HEK293 (cell line): Measurements from ENCODE around the gene FAR1.

ENCODE experiments used
- CTCF ChIA-PET: fragments of 350-600 bp; formaldehyde crosslinking; extraction: SDS; loops from one replicate; lab custom pipeline; 2021; ENCODE audit warnings: antibody characterized with exemption; lab: Yijun Ruan, JAX
- POLR2A ChIA-PET: fragments of 300-600 bp; formaldehyde crosslinking; extraction: SDS; loops from one replicate; lab custom pipeline; 2020; ENCODE audit warnings: antibody characterized with exemption, inconsistent platforms; lab: Yijun Ruan, JAX
- H3K27ac ChIP-seq: fragments of 200-500 bp; sonication (Bioruptor generic); 2 replicates; pipeline ENCODE4 v1.5.1; 2014; ENCODE audit warnings: low read depth, low read length, control low read depth, inconsistent platforms; ENCODE audit errors: extremely low read depth
- H3K36me3 ChIP-seq, 2 experiments: fragments of 200-500 bp in 1 of 2; sonication (Bioruptor generic) in 1 of 2; 1 replicate in 1 of 2; 2 replicates in 1 of 2; pipeline ENCODE4 v1.5.1; 2014 to 2017; ENCODE audit warnings: inconsistent platforms in 2 of 2, low read length in 2 of 2; ENCODE audit not compliant: control insufficient read depth in 2 of 2, insufficient read depth in 1 of 2
- H3K4me1 ChIP-seq: fragments of 200-500 bp; sonication (Bioruptor generic); 2 replicates; pipeline ENCODE4 v1.5.1; 2014; ENCODE audit warnings: mild to moderate bottlenecking, low read length, inconsistent platforms; ENCODE audit not compliant: control insufficient read depth, insufficient read depth
- H3K4me3 ChIP-seq: 2 replicates; pipeline ENCODE4 v1.5.1; 2011; ENCODE audit warnings: low read depth, mild to moderate bottlenecking, control low read depth, low read length, moderate library complexity
- H3K9me3 ChIP-seq: fragments of 200-500 bp; sonication (Bioruptor generic); 2 replicates; pipeline ENCODE4 v1.5.1; 2014; ENCODE audit warnings: low read depth, low read length, inconsistent platforms; ENCODE audit not compliant: control insufficient read depth, insufficient read depth
- BCL11A ChIP-seq: fragments of 450-650 bp; formaldehyde crosslinking; IDR thresholded peaks from 2 replicates; pipeline ENCODE4 v1.5.1; 2016; ENCODE audit warnings: low read depth, missing biosample characterization, missing genetic modification characterization
- CTCF ChIP-seq: fragments of 450-650 bp; formaldehyde crosslinking; IDR thresholded peaks from 2 replicates; pipeline ENCODE4 v1.5.1; 2016; ENCODE audit warnings: missing biosample characterization, missing genetic modification characterization
- OSR2 ChIP-seq: fragments of 450-650 bp; formaldehyde crosslinking; IDR thresholded peaks from 2 replicates; pipeline ENCODE4 v1.5.1; 2016; ENCODE audit warnings: missing biosample characterization, missing genetic modification characterization
- PRDM4 ChIP-seq: fragments of 450-650 bp; formaldehyde crosslinking; IDR thresholded peaks from 2 replicates; pipeline ENCODE4 v1.5.1; 2017; ENCODE audit warnings: missing biosample characterization, missing genetic modification characterization
- RBAK ChIP-seq: fragments of 450-650 bp; formaldehyde crosslinking; IDR thresholded peaks from 2 replicates; pipeline ENCODE4 v1.5.1; 2016; ENCODE audit warnings: missing biosample characterization, missing genetic modification characterization
- REPIN1 ChIP-seq: fragments of 450-650 bp; formaldehyde crosslinking; IDR thresholded peaks from 2 replicates; pipeline ENCODE4 v1.5.1; 2017; ENCODE audit warnings: missing biosample characterization, missing genetic modification characterization, low read depth
- SALL2 ChIP-seq: fragments of 450-650 bp; formaldehyde crosslinking; IDR thresholded peaks from 2 replicates; pipeline ENCODE4 v1.5.0; 2017; ENCODE audit warnings: missing biosample characterization, mild to moderate bottlenecking, missing genetic modification characterization, borderline replicate concordance
- SCRT2 ChIP-seq: fragments of 450-650 bp; formaldehyde crosslinking; IDR thresholded peaks from 2 replicates; pipeline ENCODE4 v1.5.1; 2016; ENCODE audit warnings: missing biosample characterization, missing genetic modification characterization
- TRIM28 ChIP-seq: IDR thresholded peaks from 2 replicates; pipeline ENCODE4 v1.6.1; 2011; ENCODE audit warnings: low read length, control low read depth, borderline replicate concordance
- WT1 ChIP-seq: fragments of 450-650 bp; formaldehyde crosslinking; IDR thresholded peaks from 2 replicates; pipeline ENCODE4 v1.5.1; 2016; ENCODE audit warnings: missing biosample characterization, missing genetic modification characterization
- ZBTB1 ChIP-seq: fragments of 450-650 bp; formaldehyde crosslinking; IDR thresholded peaks from 2 replicates; pipeline ENCODE4 v1.5.1; 2016; ENCODE audit warnings: missing biosample characterization, missing genetic modification characterization
- ZEB2 ChIP-seq: fragments of 450-650 bp; formaldehyde crosslinking; IDR thresholded peaks from 2 replicates; pipeline ENCODE4 v1.5.1; 2016; ENCODE audit warnings: missing biosample characterization, missing genetic modification characterization
- ZNF112 ChIP-seq: fragments of 450-650 bp; formaldehyde crosslinking; IDR thresholded peaks from 2 replicates; pipeline ENCODE4 v1.5.0; 2017; ENCODE audit warnings: missing biosample characterization, missing genetic modification characterization
- ZNF202 ChIP-seq: fragments of 450-650 bp; formaldehyde crosslinking; IDR thresholded peaks from 2 replicates; pipeline ENCODE4 v1.5.1; 2016; ENCODE audit warnings: missing biosample characterization, missing genetic modification characterization, borderline replicate concordance
- ZNF302 ChIP-seq: fragments of 450-650 bp; formaldehyde crosslinking; IDR thresholded peaks from 2 replicates; pipeline ENCODE4 v1.5.1; 2016; ENCODE audit warnings: missing biosample characterization, missing genetic modification characterization, low read depth
- ZNF350 ChIP-seq: fragments of 450-650 bp; formaldehyde crosslinking; IDR thresholded peaks from 2 replicates; pipeline ENCODE4 v1.5.0; 2017; ENCODE audit warnings: missing biosample characterization, mild to moderate bottlenecking, missing genetic modification characterization
- ZNF354C ChIP-seq: fragments of 450-650 bp; formaldehyde crosslinking; IDR thresholded peaks from 2 replicates; pipeline ENCODE4 v1.5.1; 2016; ENCODE audit warnings: missing biosample characterization, missing genetic modification characterization, low read depth, borderline replicate concordance
- ZNF391 ChIP-seq: fragments of 450-650 bp; formaldehyde crosslinking; IDR thresholded peaks from 2 replicates; pipeline ENCODE4 v1.5.1; 2016; ENCODE audit warnings: low read depth, missing biosample characterization, missing genetic modification characterization, borderline replicate concordance
- ZNF394 ChIP-seq: fragments of 450-650 bp; formaldehyde crosslinking; IDR thresholded peaks from 2 replicates; pipeline ENCODE4 v1.5.1; 2016; ENCODE audit warnings: missing biosample characterization, missing genetic modification characterization, mild to moderate bottlenecking, moderate library complexity, borderline replicate concordance
- ZNF398 ChIP-seq: fragments of 450-650 bp; formaldehyde crosslinking; IDR thresholded peaks from 2 replicates; pipeline ENCODE4 v1.5.1; 2017; ENCODE audit warnings: missing biosample characterization, missing genetic modification characterization
- ZNF544 ChIP-seq: fragments of 450-650 bp; formaldehyde crosslinking; IDR thresholded peaks from 2 replicates; pipeline ENCODE4 v1.5.0; 2017; ENCODE audit warnings: missing biosample characterization, missing genetic modification characterization
- ZNF555 ChIP-seq: fragments of 450-650 bp; formaldehyde crosslinking; conservative IDR thresholded peaks from 2 replicates; pipeline ENCODE4 v1.5.1; 2017; ENCODE audit warnings: missing biosample characterization, mild to moderate bottlenecking, missing genetic modification characterization, inconsistent platforms
- ZNF621 ChIP-seq: fragments of 450-650 bp; formaldehyde crosslinking; IDR thresholded peaks from 2 replicates; pipeline ENCODE4 v1.5.1; 2017; ENCODE audit warnings: missing biosample characterization, missing genetic modification characterization
- ZNF768 ChIP-seq: fragments of 450-650 bp; formaldehyde crosslinking; IDR thresholded peaks from 2 replicates; pipeline ENCODE4 v1.5.1; 2018; ENCODE audit warnings: missing biosample characterization, mild to moderate bottlenecking, missing genetic modification characterization
- TF ChIP-seq, protein P1 (sequence below): IDR thresholded peaks from 2 replicates; pipeline ENCODE4 v1.6.1; 2011; ENCODE audit warnings: mild to moderate bottlenecking, low read depth, low read length, borderline replicate concordance
- TF ChIP-seq, protein P2 (sequence below): fragments of 450-650 bp; formaldehyde crosslinking; IDR thresholded peaks from 2 replicates; pipeline ENCODE4 v1.5.1; 2016; ENCODE audit warnings: missing biosample characterization, missing genetic modification characterization

FAR1 gene

GRCh38 chr11:13762718-13763117, 94.2 kb downstream of the FAR1 start:
- TF ChIP-seq ZNF621 (tag by site-specific recombination) (no peak), REPIN1 (tag by site-specific recombination) (no peak), RBAK (tag by site-specific recombination) (no peak), ZNF350 (tag by site-specific recombination) (no peak), ZNF394 (tag by site-specific recombination) (no peak), CTCF (tag by site-specific recombination) (no peak)
- TF ChIP-seq, protein P1, sequence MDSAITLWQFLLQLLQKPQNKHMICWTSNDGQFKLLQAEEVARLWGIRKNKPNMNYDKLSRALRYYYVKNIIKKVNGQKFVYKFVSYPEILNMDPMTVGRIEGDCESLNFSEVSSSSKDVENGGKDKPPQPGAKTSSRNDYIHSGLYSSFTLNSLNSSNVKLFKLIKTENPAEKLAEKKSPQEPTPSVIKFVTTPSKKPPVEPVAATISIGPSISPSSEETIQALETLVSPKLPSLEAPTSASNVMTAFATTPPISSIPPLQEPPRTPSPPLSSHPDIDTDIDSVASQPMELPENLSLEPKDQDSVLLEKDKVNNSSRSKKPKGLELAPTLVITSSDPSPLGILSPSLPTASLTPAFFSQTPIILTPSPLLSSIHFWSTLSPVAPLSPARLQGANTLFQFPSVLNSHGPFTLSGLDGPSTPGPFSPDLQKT: no peak
- Histone ChIP-seq H3K4me3 (no peak overlapping the region), H3K4me1 (no peaks in the 10 kb centered on the region), H3K9me3 (no peaks in the 10 kb centered on the region), H3K27ac (no peak overlapping the region), H3K36me3 (no peaks in the 10 kb centered on the region)
- ChIA-PET POLR2A (no interaction called here), CTCF (interaction anchor here (0.6 to 4.1 kb wide), 2 partner anchors 9 to 262 kb away, joined by 6 to 22 read pairs; no protein-coding TSS in a partner anchor)

DNA sequence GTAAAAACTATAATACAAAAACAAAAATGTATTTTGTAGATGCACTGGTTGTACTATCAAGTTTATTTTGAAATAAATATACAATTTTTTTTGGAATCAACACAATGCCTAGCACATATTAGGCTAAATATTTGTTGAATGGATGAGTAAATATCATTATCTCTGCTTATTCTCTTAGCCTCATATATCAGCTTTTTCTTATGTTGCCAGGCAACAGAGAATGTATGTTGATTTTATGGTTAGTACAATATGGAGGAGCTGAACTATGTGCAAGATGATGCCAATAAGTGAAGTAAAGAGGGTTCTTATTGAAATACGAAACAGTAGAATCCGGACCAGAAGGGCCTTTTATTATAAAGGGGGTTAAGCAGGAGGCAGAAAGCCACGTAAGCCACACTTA, 94.9 kb downstream of the FAR1 start:
- POLR2A ChIA-PET: no interaction called here
- no peak overlapping the region for H3K27ac ChIP-seq
- no peaks in the 10 kb centered on the region for H3K9me3 ChIP-seq
- CTCF ChIA-PET: interaction anchor here (0.5 to 1.5 kb wide), 4 partner anchors 9 to 487 kb away, joined by 3 to 6 read pairs (median 4); no protein-coding TSS in a partner anchor
- H3K4me1 ChIP-seq: no peaks in the 10 kb centered on the region
- no peak for TF ChIP-seq ZNF394 (tag by site-specific recombination)
- TF ChIP-seq ZNF202 (tag by site-specific recombination): no peak
- TF ChIP-seq SCRT2: no peak
- no peak for TF ChIP-seq OSR2
- no peak for TF ChIP-seq WT1 (tag by site-specific recombination)
- no peak for TF ChIP-seq ZNF768 (tag by site-specific recombination)
- TF ChIP-seq, protein P2, sequence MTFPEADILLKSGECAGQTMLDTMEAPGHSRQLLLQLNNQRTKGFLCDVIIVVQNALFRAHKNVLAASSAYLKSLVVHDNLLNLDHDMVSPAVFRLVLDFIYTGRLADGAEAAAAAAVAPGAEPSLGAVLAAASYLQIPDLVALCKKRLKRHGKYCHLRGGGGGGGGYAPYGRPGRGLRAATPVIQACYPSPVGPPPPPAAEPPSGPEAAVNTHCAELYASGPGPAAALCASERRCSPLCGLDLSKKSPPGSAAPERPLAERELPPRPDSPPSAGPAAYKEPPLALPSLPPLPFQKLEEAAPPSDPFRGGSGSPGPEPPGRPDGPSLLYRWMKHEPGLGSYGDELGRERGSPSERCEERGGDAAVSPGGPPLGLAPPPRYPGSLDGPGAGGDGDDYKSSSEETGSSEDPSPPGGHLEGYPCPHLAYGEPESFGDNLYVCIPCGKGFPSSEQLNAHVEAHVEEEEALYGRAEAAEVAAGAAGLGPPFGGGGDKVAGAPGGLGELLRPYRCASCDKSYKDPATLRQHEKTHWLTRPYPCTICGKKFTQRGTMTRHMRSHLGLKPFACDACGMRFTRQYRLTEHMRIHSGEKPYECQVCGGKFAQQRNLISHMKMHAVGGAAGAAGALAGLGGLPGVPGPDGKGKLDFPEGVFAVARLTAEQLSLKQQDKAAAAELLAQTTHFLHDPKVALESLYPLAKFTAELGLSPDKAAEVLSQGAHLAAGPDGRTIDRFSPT (tag by site-specific recombination): no peak
- TF ChIP-seq ZBTB1: no peak
- TF ChIP-seq ZNF391 (tag by site-specific recombination): no peak
- TF ChIP-seq ZNF555 (tag by site-specific recombination): no peak
- no peak for TF ChIP-seq TRIM28
- no peak for TF ChIP-seq ZEB2 (tag by site-specific recombination)
- TF ChIP-seq ZNF302 (tag by site-specific recombination): no peak
- no peak for TF ChIP-seq ZNF112 (tag by site-specific recombination)
- no peak for TF ChIP-seq SALL2 (tag by site-specific recombination)
- TF ChIP-seq ZNF398 (tag by site-specific recombination): no peak
- no peak for TF ChIP-seq ZNF354C (tag by site-specific recombination)
- no peak for TF ChIP-seq BCL11A (tag by site-specific recombination)
- TF ChIP-seq PRDM4 (tag by site-specific recombination): no peak
- no peak for TF ChIP-seq ZNF544 (tag by site-specific recombination)
- H3K36me3 ChIP-seq: no peaks in the 10 kb centered on the region
- no peak overlapping the region for H3K4me3 ChIP-seq
